Fibroblast of skin of scalp (primary cell): ENCODE results near the gene ETS1.

ENCODE experiments used
- DNase-seq: peaks from one replicate; pipeline ENCODE4 v3.0.0-alpha.2; 2013

ETS1 gene

DNA sequence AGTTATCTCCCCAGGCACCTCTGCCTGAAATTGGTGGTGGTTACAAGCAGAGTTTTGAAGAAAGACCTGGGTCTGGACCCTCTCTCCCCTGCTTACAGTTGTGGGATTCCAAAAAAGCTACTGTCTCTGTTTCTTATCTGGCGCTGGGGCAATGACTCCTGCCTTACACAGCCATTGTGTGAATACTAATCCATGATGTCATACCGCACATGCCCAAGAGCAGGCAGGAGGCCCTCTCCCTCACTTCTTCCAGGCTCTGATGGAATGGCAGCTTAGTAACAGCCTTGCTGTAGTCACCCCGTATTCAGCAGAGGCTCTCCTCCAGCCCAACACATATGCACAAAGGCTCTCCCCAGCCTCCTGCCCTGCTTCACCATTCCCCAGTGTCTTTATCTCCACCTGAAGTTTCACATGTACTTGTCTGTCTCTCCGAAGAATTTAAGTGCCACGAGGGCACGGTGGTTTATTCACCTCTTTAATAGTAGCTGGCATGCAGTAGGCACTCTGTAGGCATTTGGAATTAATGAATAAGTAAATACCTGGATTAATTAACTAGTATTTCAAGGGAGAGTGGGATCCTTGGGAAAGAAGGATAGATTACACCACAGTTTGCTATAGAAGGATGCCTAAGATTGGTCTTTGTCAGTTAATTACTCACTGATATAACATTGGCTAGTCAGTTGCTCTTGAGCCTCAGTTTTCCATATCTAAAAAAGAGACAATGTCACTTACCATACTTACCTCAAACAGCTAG is 165.6 kb downstream of the ETS1 start:
- peak; percentile 60 for DNase-seq

DNA sequence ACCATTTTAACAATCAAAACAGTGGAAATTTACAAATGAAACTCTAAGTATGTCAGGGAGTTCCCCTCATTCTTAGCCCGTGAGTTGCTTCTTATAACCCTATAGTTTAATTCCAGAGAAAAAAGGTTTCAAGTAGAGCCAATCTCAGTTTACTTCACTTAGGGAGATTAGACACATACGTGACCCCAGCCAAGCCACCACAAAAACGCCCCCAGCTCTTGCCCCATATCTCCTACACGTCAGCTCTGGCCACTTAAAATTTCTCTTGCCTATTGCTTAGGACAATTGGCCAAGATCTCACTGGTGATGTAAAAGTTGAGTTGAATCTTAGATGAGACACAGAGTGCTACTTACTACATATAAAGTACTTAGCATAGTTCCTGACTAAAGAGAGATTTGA is 166.4 kb downstream of the ETS1 start:
- peak; percentile 57 for DNase-seq

- DNase-seq: no peak
Observed at GRCh38 chr11:128420265-128420664, 167.1 kb downstream of the ETS1 start.

DNA sequence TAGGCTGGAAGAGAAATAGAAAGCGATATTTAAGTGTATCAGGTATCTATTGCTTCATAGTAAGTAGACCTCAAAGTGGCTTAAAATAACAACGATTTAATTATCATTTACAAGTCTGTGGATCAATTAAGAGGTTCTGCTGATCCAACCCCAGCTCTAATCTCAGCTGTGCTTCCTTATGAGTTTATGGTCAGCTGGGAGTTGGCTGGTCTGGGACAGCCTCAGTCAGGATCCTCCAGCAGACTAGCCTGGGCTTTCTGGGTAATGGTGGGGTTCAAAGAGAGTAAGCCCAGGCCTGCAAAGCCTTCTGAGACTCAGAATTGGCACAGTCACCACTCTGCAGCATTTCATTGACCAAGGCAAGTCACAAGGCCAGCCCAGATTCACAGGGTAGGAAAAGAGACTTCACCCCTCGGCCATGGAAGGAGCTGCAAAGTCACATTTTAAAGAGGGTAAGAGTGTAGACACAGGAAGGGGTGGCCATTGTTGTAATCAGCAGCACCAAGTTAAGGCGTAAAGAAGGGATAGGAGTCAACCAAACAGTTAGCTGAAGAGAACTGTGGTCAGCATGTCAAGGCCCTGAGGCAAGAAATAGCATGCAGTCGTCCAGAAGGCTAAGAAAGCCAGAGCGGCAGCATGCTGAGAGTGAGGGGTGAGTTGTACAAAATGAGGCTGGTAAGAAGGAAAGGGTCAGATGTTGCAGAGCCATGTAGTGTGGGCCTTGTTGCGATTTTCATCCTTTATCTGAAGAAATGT is 168.2 kb downstream of the ETS1 start:
- DNase-seq: no peak

DNA sequence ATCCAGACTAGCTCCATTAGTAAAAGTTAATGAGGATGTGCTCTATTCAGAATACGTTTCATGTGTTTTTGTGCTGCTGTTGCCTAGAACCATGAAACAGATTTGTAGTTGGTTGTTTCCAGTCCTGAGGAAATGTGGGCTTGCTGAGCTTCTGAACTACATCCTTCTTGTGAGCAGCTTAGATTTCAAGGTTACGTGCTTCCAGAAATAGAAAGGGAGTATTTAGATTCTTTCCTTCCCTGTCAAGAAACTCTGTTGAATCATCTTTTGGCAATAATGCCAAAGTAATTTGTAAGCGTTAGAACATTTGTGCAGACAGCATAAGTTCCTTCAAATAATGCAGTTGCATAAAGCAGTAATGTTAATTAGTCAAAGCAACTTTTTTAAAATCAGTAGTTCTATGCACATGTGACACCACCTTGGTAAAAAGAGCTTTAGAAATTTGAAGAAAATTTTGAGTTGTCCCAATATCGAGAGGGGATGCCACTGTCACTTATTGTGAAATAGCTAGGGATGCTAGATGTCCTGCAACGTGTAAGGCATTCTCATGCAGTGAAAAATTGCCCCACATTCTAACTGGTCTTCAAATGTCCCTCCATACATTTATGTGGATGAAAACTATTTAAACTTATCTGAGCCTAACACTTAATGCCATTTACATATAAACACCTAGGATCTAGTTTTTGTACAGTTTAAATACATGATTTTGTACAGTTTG is 169.6 kb downstream of the ETS1 start:
- DNase-seq: peak; percentile 88

GRCh38 chr11:128416976-128417375 is 170.4 kb downstream of the ETS1 start:
- DNase-seq: no peak

- DNase-seq: no peak
Observed at GRCh38 chr11:128415539-128415938, 171.8 kb downstream of the ETS1 start.

DNA sequence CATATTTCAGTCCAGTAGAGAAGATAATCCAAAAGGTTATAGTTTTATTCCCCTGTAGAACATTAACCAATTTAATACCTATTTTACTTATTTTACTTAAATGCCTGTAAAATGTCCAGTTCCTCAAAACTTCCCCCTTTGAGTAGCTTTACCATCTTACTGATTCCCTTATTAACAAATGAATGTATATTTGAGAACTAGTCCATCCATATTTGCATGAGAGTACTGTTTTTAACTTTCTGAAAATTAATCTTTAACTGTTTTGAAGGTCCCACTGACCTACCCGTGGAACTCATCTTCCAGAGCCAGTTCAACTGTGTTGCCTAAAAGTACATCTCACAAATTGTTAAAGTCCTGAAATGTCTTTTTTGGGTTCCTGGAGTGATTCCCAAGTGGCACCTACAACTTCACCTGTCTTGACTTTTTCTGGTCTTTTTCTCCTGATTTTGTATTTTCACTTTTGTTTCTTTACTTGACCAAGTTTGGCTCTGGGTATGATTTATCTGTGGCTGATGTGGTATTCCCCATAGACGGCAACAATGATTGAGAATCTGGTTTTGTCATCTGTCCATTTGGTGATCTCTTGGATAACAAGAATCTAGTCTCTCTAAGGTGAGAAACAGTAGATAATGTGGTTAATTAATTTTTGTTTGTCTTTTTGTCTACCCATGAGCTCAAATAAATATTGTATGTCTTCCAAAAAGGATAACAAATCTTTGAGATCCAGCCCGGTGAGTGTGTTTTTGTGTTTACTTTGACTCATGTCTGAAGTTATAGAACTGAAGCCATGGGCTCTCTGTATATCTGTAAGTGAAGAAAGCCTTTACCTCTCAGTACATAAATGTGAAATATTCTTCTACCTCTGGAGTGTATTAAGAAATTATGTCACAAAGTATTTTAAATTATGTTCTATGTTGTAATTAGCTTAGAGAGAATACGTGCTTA is 174.2 kb downstream of the ETS1 start:
- DNase-seq: no peak

DNA sequence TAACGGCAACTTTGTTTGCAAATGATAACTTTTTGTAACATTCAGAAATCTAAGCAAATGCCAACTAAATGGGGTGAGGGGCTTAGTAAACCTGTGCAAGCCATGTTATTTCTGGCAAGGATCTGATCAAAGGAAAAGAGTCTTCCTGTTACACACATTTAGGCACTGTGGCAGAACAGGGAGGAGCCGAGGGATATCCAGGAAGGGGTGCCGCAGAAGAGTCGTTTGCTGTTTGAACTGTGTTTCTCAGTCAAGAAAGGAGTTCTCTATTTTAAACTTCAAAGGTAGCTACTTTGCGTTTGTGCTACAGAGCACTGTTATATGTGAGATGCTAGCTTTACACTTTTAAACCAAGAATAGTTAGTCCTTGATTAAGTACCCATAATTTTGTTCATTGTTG is 175.5 kb downstream of the ETS1 start:
- DNase-seq: no peak

DNA sequence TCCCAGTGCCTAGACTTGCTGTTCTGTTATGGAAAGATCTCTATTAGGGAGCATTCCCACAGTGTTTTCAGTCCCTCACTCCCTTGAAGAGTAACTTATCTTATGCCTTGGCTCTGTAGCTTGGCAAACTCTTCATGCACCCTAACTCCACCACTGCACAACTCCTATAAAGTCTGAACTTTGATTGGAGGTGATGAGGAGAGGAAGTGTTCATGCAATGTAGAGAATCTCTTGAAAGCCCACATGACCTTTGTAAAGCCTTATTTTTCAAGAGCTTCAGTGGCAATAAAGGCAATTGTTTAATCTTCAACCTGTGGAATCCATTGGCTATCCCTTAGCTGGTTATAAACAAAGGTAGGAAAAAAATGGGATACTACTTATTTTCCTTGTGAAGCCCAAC is 176.2 kb downstream of the ETS1 start:
- no peak for DNase-seq

DNA sequence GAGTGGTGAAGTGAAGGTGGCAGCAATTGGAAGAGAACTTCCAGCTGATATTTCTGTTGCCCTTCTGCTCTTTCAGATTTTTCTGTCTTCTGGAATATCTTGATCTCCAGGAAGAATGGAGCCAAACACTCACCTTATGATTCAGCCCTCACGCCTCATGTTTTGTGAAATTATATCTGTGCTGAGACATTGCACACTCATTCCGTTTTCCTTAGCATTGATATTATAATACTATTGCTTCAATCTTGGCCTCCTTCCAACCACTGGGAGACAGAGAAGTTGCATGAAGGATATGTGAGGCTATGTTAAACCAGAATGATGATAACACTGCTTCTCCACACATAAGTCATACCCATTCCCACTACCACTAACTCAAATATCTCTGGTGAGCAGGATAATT is 177.9 kb downstream of the ETS1 start:
- peak; percentile 82 for DNase-seq
